Heart left ventricle (tissue), 16 donors: ENCODE results near the gene NCR3LG1. TPM values are rescaled to one million over a fixed set of nuclear protein-coding genes. Genes with fewer than 3 reads are reported as not detected.

Experiments used
- ATAC-seq, 4 donors: fragments of 200-7000 bp; cut with Tn5 transposase; one replicate each; pipeline ENCODE4 v1.9.1; 2020 to 2022; ENCODE audit warnings: moderate library complexity in 4 of 4, mild to moderate bottlenecking in 3 of 4, moderate number of reproducible peaks in 1 of 4
- DNase-seq, 5 donors: peaks; one replicate each; pipeline ENCODE4 v3.0.0-alpha.2; 2020
- H3K27ac ChIP-seq, 12 donors: fragments of 200-600 bp; sonication (generic) in 4 of 12; one replicate each; pipeline versions ENCODE4 v1.5.0 to v1.8.0; 2016 to 2022; ENCODE audit warnings: mild to moderate bottlenecking in 2 of 12
- H3K27me3 ChIP-seq, 9 donors: fragments of 200-600 bp; sonication (generic) in 2 of 9; one replicate each; pipeline versions ENCODE4 v1.5.1 to v1.8.0; 2016 to 2022; ENCODE audit warnings: mild to moderate bottlenecking in 3 of 9
- H3K36me3 ChIP-seq, 9 donors: fragments of 200-600 bp; sonication (generic) in 2 of 9; one replicate each; pipeline versions ENCODE4 v1.5.0 to v1.8.0; 2018 to 2022; ENCODE audit warnings: mild to moderate bottlenecking in 2 of 9
- H3K4me1 ChIP-seq, 12 donors: fragments of 200-600 bp; sonication (generic) in 4 of 12; one replicate each; pipeline versions ENCODE4 v1.5.0 to v1.8.0; 2016 to 2022; ENCODE audit warnings: mild to moderate bottlenecking in 3 of 12
- H3K4me3 ChIP-seq, 12 donors: fragments of 200-600 bp; sonication (generic) in 4 of 12; one replicate each; pipeline versions ENCODE4 v1.5.0 to v1.8.0; 2017 to 2022; ENCODE audit warnings: mild to moderate bottlenecking in 9 of 12, moderate library complexity in 4 of 12
- H3K9me3 ChIP-seq, 12 donors: fragments of 200-600 bp; sonication (generic) in 4 of 12; one replicate each; pipeline versions ENCODE4 v1.5.0 to v1.8.0; 2016 to 2022; ENCODE audit warnings: mild to moderate bottlenecking in 1 of 12
- POLR2A ChIP-seq, 2 donors: fragments of 450-650 bp; IDR thresholded peaks; one replicate each; pipeline ENCODE4 v1.6.1; 2017; ENCODE audit warnings: antibody characterized with exemption in 2 of 2, mild to moderate bottlenecking in 2 of 2, moderate library complexity in 2 of 2
- WGBS, 4 donors: extraction: QIAGEN DNeasy Blood & Tissue Kit in 2 of 4; methylation state at CpG; one replicate each; pipeline versions ENCODE4 v1.1.5 to v1.1.7; 2013 to 2018; 5-methylcytosine and 5-hydroxymethylcytosine counted together
- intact Hi-C, 10 donors: fragments of 100-400 bp; cut with DNase I; formaldehyde crosslinking; loops; one replicate each; pipeline versions ENCODE4 v1.11.1 to v1.14.2; 2022
- long read RNA-seq, 3 donors: library from polyadenylated mRNA; unstranded; transcript quantifications; one replicate each; pipeline ENCODE4 v2.0.0, GENCODE V29; 2020 to 2021
- polyA plus RNA-seq, 2 donors: library from polyadenylated mRNA; stranded (reverse); fragments of 200-250 nt; gene quantifications; one replicate each; pipeline ENCODE4 v1.2.3, GENCODE V29; 2013
- total RNA-seq, 9 donors: library from RNA; depleted of rRNA in 2 of 9; stranded (reverse); fragments of >200 nt in 2 of 9; fragmentation: NEBNext Ultra II Directional in 3 of 9; extraction: Animal tissue kit (Norgen Biotek cat#: 25700) in 3 of 9; gene quantifications; one replicate each; pipeline versions ENCODE4 v1.1.0 to v1.2.4, GENCODE V29; 2016 to 2023
- TF ChIP-seq, protein P1 (sequence below), 12 donors: fragments of 200-600 bp; sonication (generic) in 4 of 12; IDR thresholded peaks; one replicate each; pipeline versions ENCODE4 v1.5.0 to v1.8.0; 2018 to 2022; ENCODE audit warnings: antibody characterized with exemption in 12 of 12, mild to moderate bottlenecking in 5 of 12
- donor health status: ischemic (EF 13 %, LVEDD 7.1; RV severe dilation, severe dysfunction).
- donor health status: healthy with polysubstance abuse.
- donor health status: DM: no; HTN: yes; CAD: no.
- donor health status: DM: no; HTN: no; CAD: no.
- donor health status: ischemic (EF 25% LVEDD 6.9; RV normal size, moderate dysfunction).
- donor health status: ischemic (EF 25% LVEDD 5.7; RV mildly dilated, moderate dysfunction).
- donor health status: healthy.
- donor health status: DM: yes; HTN: yes; CAD: no.
- donor health status: ischemic (EF 35%, LVEDD 5.7; RV mildly dilated, moderate dysfunction).
- donor health status: nonischemic (EF 11% LVEDD 7.7; RV severe dilation, severe dysfunction).
- donor health status: DM: yes; HTN: yes; CAD: no.
- donor health status: PGD.
- donor health status: ischemic (EF 29% LVEDD 5.4; RV normal size, mild dysfunction).
- donor health status: nonischemic (EF 23%, LVEDD 6.1; RV moderate dilation, normal function).

The NCR3LG1 gene, protein sequence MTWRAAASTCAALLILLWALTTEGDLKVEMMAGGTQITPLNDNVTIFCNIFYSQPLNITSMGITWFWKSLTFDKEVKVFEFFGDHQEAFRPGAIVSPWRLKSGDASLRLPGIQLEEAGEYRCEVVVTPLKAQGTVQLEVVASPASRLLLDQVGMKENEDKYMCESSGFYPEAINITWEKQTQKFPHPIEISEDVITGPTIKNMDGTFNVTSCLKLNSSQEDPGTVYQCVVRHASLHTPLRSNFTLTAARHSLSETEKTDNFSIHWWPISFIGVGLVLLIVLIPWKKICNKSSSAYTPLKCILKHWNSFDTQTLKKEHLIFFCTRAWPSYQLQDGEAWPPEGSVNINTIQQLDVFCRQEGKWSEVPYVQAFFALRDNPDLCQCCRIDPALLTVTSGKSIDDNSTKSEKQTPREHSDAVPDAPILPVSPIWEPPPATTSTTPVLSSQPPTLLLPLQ
- total RNA-seq = 1 to 10 TPM in 6 of 9 donors, under 1 TPM in 3; 0.70 to 4.0 (median 1.6) TPM
- 1 to 10 TPM in 1 of 2 donors, under 1 TPM in 1; 0.27 to 1.3 TPM for polyA plus RNA-seq
- long read RNA-seq, donor 1, partial matches to known transcripts = 0 of 1 reads
- long read RNA-seq, donor 1, other reads (novel, unspliced or antisense) = 1 of 1 reads
- long read RNA-seq, donor 2 = 0 reads
- long read RNA-seq, donor 3, partial matches to known transcripts = 0 of 1 reads
- long read RNA-seq, donor 3, other reads (novel, unspliced or antisense) = 1 of 1 reads

DNA sequence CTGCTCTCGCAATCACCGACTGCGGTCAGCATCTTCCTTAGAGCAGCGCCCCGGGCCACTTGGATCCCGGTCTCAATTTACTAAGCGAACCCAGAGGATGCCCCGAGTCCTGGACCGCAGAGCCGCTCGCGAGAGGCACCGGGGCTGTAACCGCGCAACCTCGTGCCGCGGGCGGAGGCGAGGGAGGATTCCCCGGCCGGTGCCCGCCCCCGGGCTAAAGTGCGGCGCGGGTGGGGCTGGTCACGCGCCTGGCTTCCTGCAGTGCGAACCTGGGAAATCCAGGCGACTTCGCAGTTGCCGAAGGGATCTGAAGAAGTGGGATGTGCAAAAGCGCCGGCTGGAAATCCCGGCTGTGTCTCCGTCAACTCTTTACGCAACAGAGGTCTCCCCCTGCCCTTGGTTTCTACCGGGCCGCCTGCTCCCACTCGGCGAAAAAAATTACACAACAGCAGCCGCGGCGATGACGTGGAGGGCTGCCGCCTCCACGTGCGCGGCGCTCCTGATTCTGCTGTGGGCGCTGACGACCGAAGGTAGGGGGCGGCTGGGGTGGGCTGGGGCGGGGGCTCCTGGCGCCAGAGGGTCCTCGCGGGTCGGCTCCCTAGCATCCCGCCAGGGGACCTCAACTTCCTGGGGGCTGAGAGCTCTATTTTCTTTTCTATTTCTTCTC is at the start of gene NCR3LG1:
Gene NCR3LG1 (plus strand): TSS at position 291 of the 667 bp plus-strand sequence. CDS start 170 bp downstream, at position 461.
- Histone ChIP-seq H3K27me3 (no peaks in the 10 kb centered on the region), H3K36me3 (no peaks in the 10 kb centered on the region), H3K9me3 (no peaks in the 10 kb centered on the region), H3K4me3 (peak within 1 kb of the TSS; percentile 46 to 79 (median 70)), H3K4me1 (peaks cover 0 to 34% (median 13%) of the 10 kb centered on the region in 12 donors), H3K27ac (peak within 1 kb of the TSS in 6 of 12 donors; percentile 41 to 87 (median 66))
- ATAC-seq = peak in 3 of 4 donors; percentile 50 to 65 (median 58)
- DNase-seq = peak; percentile 44 to 72 (median 50)
- intact Hi-C loops = loop anchor here in 3 of 10 donors (2.0 to 10.0 kb wide), 5 partner anchors 74 to 144 kb away; partner anchors contain the start of genes NUCB2 (in 2 of the 3) and PIK3C2A (in 1 of the 3)
- 1 to 3% (median 1%) methylated on average over 50 to 61 of the region's 61 CpGs for WGBS, 4 donors
- no peak for TF ChIP-seq POLR2A (IDR thresholded peaks at IDR 0.05)
- TF ChIP-seq, protein P1, sequence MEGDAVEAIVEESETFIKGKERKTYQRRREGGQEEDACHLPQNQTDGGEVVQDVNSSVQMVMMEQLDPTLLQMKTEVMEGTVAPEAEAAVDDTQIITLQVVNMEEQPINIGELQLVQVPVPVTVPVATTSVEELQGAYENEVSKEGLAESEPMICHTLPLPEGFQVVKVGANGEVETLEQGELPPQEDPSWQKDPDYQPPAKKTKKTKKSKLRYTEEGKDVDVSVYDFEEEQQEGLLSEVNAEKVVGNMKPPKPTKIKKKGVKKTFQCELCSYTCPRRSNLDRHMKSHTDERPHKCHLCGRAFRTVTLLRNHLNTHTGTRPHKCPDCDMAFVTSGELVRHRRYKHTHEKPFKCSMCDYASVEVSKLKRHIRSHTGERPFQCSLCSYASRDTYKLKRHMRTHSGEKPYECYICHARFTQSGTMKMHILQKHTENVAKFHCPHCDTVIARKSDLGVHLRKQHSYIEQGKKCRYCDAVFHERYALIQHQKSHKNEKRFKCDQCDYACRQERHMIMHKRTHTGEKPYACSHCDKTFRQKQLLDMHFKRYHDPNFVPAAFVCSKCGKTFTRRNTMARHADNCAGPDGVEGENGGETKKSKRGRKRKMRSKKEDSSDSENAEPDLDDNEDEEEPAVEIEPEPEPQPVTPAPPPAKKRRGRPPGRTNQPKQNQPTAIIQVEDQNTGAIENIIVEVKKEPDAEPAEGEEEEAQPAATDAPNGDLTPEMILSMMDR (IDR thresholded peaks at IDR 0.05) = no peak

DNA sequence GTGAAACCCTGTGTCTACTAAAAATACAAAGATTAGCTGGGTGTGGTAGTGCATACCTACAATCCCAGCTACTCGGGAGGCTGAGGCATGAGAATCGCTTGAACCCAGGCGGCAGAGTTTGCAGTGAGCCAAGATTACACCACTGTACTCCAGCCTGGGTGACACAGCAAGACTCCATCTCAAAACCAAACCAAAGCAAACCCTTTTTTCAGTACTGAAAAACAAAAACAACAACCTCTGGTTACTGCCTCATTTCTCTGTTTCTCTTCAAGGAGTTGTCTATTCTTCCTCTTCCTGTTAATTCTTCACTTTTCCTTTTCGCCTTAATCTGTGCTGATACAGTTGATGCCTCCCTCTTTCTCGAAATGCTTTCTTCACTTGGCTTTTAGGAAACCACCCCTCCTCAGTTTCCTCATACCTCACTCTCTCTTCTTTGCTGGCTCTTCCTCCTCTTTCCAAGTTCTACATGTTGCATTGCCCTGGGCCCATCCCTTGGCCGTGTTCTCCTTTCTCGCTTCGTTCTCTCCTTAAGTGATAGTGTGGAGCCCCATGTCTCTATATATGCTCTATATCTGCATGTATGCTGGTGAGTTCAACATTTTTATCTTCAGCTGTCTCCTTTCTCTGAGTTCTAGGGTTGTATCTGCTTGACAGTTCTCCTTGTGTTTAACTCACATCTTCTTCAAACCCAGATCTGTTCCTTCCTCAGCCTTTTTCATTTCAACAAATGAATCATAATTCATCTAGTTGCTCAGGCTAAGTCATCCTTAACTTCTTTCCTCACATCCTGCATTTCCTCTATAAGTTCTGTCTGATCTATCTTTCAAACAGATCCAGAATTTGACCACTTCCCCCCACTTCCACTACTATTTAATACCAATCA is 38.0 kb upstream of the NCR3LG1 start:
- TF ChIP-seq, protein P1 (IDR thresholded peaks at IDR 0.05) = no peak
- no peak for TF ChIP-seq POLR2A (IDR thresholded peaks at IDR 0.05)
- Histone ChIP-seq H3K36me3 (peaks cover 0 to 99% (median 82%) of the 10 kb centered on the region in 9 donors), H3K4me3 (no peak overlapping the region), H3K27me3 (no peaks in the 10 kb centered on the region), H3K4me1 (no peaks in the 10 kb centered on the region), H3K9me3 (no peaks in the 10 kb centered on the region), H3K27ac (no peak overlapping the region)
- DNase-seq (no peak), ATAC-seq (no peak)
- 94 to 97% (median 95%) methylated on average over 8 of the region's 8 CpGs for WGBS, 4 donors
- intact Hi-C loops = no loop called here

DNA sequence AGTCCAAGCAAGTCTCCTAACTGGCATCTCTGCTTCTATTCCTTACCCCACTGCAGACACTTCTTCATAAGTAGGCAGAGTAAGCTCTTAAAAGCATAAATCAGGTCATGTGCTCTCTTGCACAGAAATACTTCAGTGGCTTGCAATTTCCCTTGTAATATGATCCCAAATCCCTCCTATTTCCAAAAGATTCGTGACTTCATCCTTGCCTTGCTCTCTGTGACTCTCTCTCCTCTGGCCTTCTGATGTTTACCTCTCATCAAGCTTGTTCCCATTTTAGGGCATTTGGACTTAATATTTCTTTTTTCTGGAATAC is 37.4 kb upstream of the NCR3LG1 start:
- no peaks in the 10 kb centered on the region for H3K9me3 ChIP-seq
- intact Hi-C loops = no loop called here
- WGBS, 4 donors = 41 to 70% (median 54%) methylated on average over 1 of the region's 1 CpG
- TF ChIP-seq, protein P1 (IDR thresholded peaks at IDR 0.05) = no peak
- TF ChIP-seq POLR2A (IDR thresholded peaks at IDR 0.05) = no peak
- no peaks in the 10 kb centered on the region for H3K27me3 ChIP-seq
- DNase-seq (no peak), ATAC-seq (peak in 1 of 4 donors; percentile 47)
- peaks cover 0 to 99% (median 76%) of the 10 kb centered on the region in 9 donors for H3K36me3 ChIP-seq
- H3K4me1 ChIP-seq = no peaks in the 10 kb centered on the region
- H3K4me3 ChIP-seq = no peak overlapping the region
- no peak overlapping the region for H3K27ac ChIP-seq
